K562 (cell line): ENCODE measurements around the gene NRXN2. TPM values are rescaled to one million over a fixed set of nuclear protein-coding genes. Genes with fewer than 3 reads are reported as not detected.
A peak's percentile ranks its signal among the peaks of the same experiment; 100 is the strongest.

Experiments
- ATF1 ChIP-seq, 2 experiments: fragments of 450-650 bp in 1 of 2; IDR thresholded peaks; 2 replicates each; pipeline ENCODE4 v1.6.1; 2016; ENCODE audit warnings: missing compliant biosample characterization in 1 of 2, missing genetic modification characterization in 1 of 2
- CBFA2T2 ChIP-seq: fragments of 450-650 bp; conservative IDR thresholded peaks from 2 replicates; pipeline ENCODE4 v1.6.1; 2017; ENCODE audit warnings: mild to moderate bottlenecking
- CTBP1 ChIP-seq: fragments of 450-650 bp; IDR thresholded peaks from 2 replicates; pipeline ENCODE4 v1.6.1; 2016; ENCODE audit warnings: borderline replicate concordance
- HDAC2 ChIP-seq: fragments of 450-650 bp; IDR thresholded peaks from 2 replicates; pipeline ENCODE4 v1.6.1; 2016; ENCODE audit warnings: mild to moderate bottlenecking
- HDAC6 ChIP-seq: IDR thresholded peaks from 2 replicates; pipeline ENCODE4 v1.6.1; 2012; ENCODE audit warnings: low read depth, mild to moderate bottlenecking, control low read depth, inconsistent platforms, low read length, moderate library complexity
- JUN ChIP-seq, 2 experiments: sonication (generic) in 1 of 2; formaldehyde crosslinking in 1 of 2; IDR thresholded peaks; 2 replicates each; pipeline versions ENCODE4 v1.6.1 to v1.8.0; 2012 to 2022; ENCODE audit warnings: borderline replicate concordance in 2 of 2, mild to moderate bottlenecking in 2 of 2, improper control_type of control experiment in 1 of 2, low read depth in 1 of 2, low read length in 1 of 2, missing genetic modification reagents in 1 of 2
- JUND ChIP-seq, 2 experiments: IDR thresholded peaks; 2 replicates in 1 of 2; 3 replicates in 1 of 2; pipeline ENCODE4 v1.6.1; 2011; ENCODE audit warnings: borderline replicate concordance in 2 of 2, low read depth in 2 of 2, low read length in 2 of 2, improper control_type of control experiment in 1 of 2, missing biosample characterization in 1 of 2, missing genetic modification characterization in 1 of 2, missing genetic modification reagents in 1 of 2
- LEF1 ChIP-seq: fragments of 450-650 bp; IDR thresholded peaks from 2 replicates; pipeline ENCODE4 v1.6.1; 2016; ENCODE audit warnings: mild to moderate bottlenecking
- MAFG ChIP-seq: fragments of 450-650 bp; conservative IDR thresholded peaks from 2 replicates; pipeline ENCODE4 v1.6.1; 2016; ENCODE audit warnings: missing genetic modification characterization, missing compliant biosample characterization
- MYC ChIP-seq, 2 experiments: fragments of 250-450 bp in 1 of 2; sonication (Bioruptor Pico) in 1 of 2; IDR thresholded peaks; 2 replicates each; pipeline versions ENCODE4 v1.5.1 to v1.6.1; 2012 to 2021; ENCODE audit warnings: low read depth in 2 of 2, borderline replicate concordance in 1 of 2, improper control_type of control experiment in 1 of 2, low read length in 1 of 2, mild to moderate bottlenecking in 1 of 2, moderate library complexity in 1 of 2
- TEAD1 ChIP-seq, 2 experiments: fragments of 450-650 bp in 1 of 2; sonication (generic) in 1 of 2; formaldehyde crosslinking; IDR thresholded peaks; 2 replicates each; pipeline versions ENCODE4 v1.4.0 to v1.8.0; 2020 to 2022; ENCODE audit warnings: mild to moderate bottlenecking in 2 of 2, missing genetic modification reagents in 1 of 2
- TOE1 ChIP-seq, 2 experiments: fragments of 450-650 bp in 1 of 2; sonication (generic) in 1 of 2; formaldehyde crosslinking in 1 of 2; IDR thresholded peaks; 2 replicates each; pipeline versions ENCODE4 v1.7.1 to v1.8.0; 2016 to 2022; ENCODE audit warnings: borderline replicate concordance in 2 of 2, mild to moderate bottlenecking in 2 of 2, antibody characterized with exemption in 1 of 2, inconsistent platforms in 1 of 2, low read depth in 1 of 2, missing genetic modification reagents in 1 of 2, moderate library complexity in 1 of 2
- ZNF282 ChIP-seq: sonication (generic); formaldehyde crosslinking; IDR thresholded peaks from 2 replicates; pipeline ENCODE4 v1.8.1; 2023; ENCODE audit warnings: missing genetic modification reagents
- polyA plus RNA-seq, 8 experiments: library from polyadenylated mRNA; depleted of rRNA in 4 of 8; stranded (reverse) in 5 of 8; unstranded in 3 of 8; fragments of >200 nt; fragmentation: Nextera tagmentation in 2 of 8; fragmentation: Illumina TruSeq in 1 of 8; extraction: Ambion mirVana in 2 of 8; extraction: Trizol in 1 of 8; gene quantifications; 2 replicates each; pipeline versions ENCODE4 v1.2.1 to v1.2.3, GENCODE V29; 2011 to 2014; ENCODE audit warnings: inconsistent platforms in 1 of 8, missing spikeins in 1 of 8
- total RNA-seq, 7 experiments: library from RNA; depleted of rRNA in 6 of 7; stranded (reverse); fragments of >200 nt in 6 of 7; fragmentation: Illumina TruSeq in 2 of 7; extraction: Trizol in 2 of 7; gene quantifications; 2 replicates each; pipeline versions ENCODE4 v1.2.1 to v1.2.3, GENCODE V29; 2011 to 2021; ENCODE audit warnings: low replicate concordance in 1 of 7
- TF ChIP-seq, protein P1 (sequence below): fragments of 450-650 bp; IDR thresholded peaks from 2 replicates; pipeline ENCODE4 v1.6.1; 2016; ENCODE audit warnings: low read depth, mild to moderate bottlenecking, moderate library complexity
- TF ChIP-seq, protein P2 (sequence below): fragments of 250-450 bp; sonication (Bioruptor Pico); IDR thresholded peaks from 2 replicates; pipeline ENCODE4 v1.4.0; 2020; ENCODE audit warnings: mild to moderate bottlenecking, moderate library complexity
- TF ChIP-seq, protein P3 (sequence below), 2 experiments: fragments of 450-650 bp in 1 of 2; sonication (generic) in 1 of 2; formaldehyde crosslinking in 1 of 2; IDR thresholded peaks in 1 of 2; conservative IDR thresholded peaks in 1 of 2; 2 replicates each; pipeline versions ENCODE4 v1.6.1 to v1.8.1; 2016 to 2023; ENCODE audit warnings: mild to moderate bottlenecking in 2 of 2, moderate library complexity in 2 of 2, inconsistent platforms in 1 of 2, missing genetic modification reagents in 1 of 2
- TF ChIP-seq, protein P4 (sequence below), 2 experiments: fragments of 450-650 bp; conservative IDR thresholded peaks; 2 replicates each; pipeline ENCODE4 v1.6.1; 2017; ENCODE audit warnings: mild to moderate bottlenecking in 2 of 2, moderate library complexity in 2 of 2

Gene NRXN2
- total and polyA plus RNA-seq, 9 of the 15 experiments (the other 6 are each of a cell fraction or from before 2014, with no cell fraction given), result 0.07 to 0.47 (median 0.15) TPM; not detected in 4

DNA sequence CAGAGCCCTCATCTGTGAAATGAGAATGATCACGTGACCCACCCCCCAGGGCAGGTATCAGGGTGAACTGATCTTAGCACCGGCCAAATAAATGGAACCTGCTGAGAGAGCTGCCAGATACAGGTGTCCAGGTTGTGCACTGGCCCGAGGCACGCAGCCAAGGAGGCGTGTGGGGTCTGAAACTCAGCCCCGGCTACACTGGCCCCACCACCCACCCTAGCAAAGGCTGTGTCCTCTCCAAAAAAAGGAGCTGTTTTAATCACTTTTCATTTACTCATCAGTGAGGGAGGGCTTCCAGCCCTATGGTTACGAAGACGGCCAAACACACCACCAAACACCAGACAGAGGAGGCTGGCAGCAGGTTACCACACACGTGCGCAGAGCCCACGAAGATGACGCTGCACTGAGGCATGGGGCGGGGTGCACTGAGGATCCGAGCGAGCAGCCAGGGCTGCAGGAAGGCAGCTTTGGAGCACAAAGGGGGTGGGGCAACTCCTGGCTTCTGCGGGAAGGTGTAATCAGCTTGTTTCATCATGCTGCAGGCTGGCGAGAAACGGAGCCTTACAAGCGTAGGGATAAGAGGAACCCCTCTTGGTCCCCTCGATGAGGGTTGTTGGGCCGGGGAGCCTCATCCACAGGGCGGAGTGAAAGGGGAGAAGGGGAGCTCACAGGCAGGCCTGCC lies 151.4 kb downstream of the NRXN2 start (continued):
- TF ChIP-seq, protein P1, sequence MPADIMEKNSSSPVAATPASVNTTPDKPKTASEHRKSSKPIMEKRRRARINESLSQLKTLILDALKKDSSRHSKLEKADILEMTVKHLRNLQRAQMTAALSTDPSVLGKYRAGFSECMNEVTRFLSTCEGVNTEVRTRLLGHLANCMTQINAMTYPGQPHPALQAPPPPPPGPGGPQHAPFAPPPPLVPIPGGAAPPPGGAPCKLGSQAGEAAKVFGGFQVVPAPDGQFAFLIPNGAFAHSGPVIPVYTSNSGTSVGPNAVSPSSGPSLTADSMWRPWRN, result peak; percentile 12; the same call in 1 of the 2 replicates
- TF ChIP-seq HDAC2, result peak; percentile 64; the same call in 1 of the 2 replicates
- peak; percentile 58; the same call in 1 of the 2 replicates for TF ChIP-seq JUND (IDR thresholded peaks at IDR 0.05; ENCODE audit: borderline replicate concordance, low read depth, low read length)
- no peak for TF ChIP-seq JUND (tag; IDR thresholded peaks at IDR 0.05; ENCODE audit: borderline replicate concordance, low read depth, low read length)
- TF ChIP-seq MYC (IDR thresholded peaks at IDR 0.05; ENCODE audit: low read depth, low read length), result peak; percentile 68
- TF ChIP-seq MYC (CRISPR knock-in tag; IDR thresholded peaks at IDR 0.05; ENCODE audit: borderline replicate concordance, low read depth), result no peak
- TF ChIP-seq ZNF282 (CRISPR knock-in tag), result no peak
- no peak for TF ChIP-seq ATF1 (CRISPR knock-in tag; IDR thresholded peaks at IDR 0.05)
- TF ChIP-seq ATF1 (tag; IDR thresholded peaks at IDR 0.05), result peak; percentile 58
- TF ChIP-seq, protein P2, sequence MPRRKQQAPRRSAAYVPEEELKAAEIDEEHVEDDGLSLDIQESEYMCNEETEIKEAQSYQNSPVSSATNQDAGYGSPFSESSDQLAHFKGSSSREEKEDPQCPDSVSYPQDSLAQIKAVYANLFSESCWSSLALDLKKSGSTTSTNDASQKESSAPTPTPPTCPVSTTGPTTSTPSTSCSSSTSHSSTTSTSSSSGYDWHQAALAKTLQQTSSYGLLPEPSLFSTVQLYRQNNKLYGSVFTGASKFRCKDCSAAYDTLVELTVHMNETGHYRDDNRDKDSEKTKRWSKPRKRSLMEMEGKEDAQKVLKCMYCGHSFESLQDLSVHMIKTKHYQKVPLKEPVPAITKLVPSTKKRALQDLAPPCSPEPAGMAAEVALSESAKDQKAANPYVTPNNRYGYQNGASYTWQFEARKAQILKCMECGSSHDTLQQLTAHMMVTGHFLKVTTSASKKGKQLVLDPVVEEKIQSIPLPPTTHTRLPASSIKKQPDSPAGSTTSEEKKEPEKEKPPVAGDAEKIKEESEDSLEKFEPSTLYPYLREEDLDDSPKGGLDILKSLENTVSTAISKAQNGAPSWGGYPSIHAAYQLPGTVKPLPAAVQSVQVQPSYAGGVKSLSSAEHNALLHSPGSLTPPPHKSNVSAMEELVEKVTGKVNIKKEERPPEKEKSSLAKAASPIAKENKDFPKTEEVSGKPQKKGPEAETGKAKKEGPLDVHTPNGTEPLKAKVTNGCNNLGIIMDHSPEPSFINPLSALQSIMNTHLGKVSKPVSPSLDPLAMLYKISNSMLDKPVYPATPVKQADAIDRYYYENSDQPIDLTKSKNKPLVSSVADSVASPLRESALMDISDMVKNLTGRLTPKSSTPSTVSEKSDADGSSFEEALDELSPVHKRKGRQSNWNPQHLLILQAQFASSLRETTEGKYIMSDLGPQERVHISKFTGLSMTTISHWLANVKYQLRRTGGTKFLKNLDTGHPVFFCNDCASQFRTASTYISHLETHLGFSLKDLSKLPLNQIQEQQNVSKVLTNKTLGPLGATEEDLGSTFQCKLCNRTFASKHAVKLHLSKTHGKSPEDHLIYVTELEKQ (CRISPR knock-in tag), result no peak
- 0 out of 2 replicates have a peak, but pooled peaks have one; percentile 6 for TF ChIP-seq MAFG
- peak in 1 of 2 experiments; percentile 6; a peak in 1 of 4 replicates for TF ChIP-seq TEAD1 (CRISPR knock-in tag; IDR thresholded peaks at IDR 0.05)
- TF ChIP-seq, protein P3, sequence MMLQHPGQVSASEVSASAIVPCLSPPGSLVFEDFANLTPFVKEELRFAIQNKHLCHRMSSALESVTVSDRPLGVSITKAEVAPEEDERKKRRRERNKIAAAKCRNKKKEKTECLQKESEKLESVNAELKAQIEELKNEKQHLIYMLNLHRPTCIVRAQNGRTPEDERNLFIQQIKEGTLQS (IDR thresholded peaks at IDR 0.05), result peak; percentile 81
- TF ChIP-seq, protein P3 (CRISPR knock-in tag; conservative IDR thresholded peaks at IDR 0.05), result no peak
- TF ChIP-seq CTBP1, result peak; percentile 69; the same call in 1 of the 2 replicates
- TF ChIP-seq, protein P4, sequence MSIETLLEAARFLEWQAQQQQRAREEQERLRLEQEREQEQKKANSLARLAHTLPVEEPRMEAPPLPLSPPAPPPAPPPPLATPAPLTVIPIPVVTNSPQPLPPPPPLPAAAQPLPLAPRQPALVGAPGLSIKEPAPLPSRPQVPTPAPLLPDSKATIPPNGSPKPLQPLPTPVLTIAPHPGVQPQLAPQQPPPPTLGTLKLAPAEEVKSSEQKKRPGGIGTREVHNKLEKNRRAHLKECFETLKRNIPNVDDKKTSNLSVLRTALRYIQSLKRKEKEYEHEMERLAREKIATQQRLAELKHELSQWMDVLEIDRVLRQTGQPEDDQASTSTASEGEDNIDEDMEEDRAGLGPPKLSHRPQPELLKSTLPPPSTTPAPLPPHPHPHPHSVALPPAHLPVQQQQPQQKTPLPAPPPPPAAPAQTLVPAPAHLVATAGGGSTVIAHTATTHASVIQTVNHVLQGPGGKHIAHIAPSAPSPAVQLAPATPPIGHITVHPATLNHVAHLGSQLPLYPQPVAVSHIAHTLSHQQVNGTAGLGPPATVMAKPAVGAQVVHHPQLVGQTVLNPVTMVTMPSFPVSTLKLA (conservative IDR thresholded peaks at IDR 0.05), result no peak; a peak in 1 of 4 replicates
- TF ChIP-seq HDAC6, result no peak
- TF ChIP-seq LEF1, result peak; percentile 23; the same call in 1 of the 2 replicates
- TF ChIP-seq TOE1 (IDR thresholded peaks at IDR 0.05; ENCODE audit: borderline replicate concordance), result peak; percentile 95
- TF ChIP-seq TOE1 (CRISPR knock-in tag; IDR thresholded peaks at IDR 0.05; ENCODE audit: borderline replicate concordance, low read depth), result no peak
- TF ChIP-seq CBFA2T2, result peak; percentile 64
- TF ChIP-seq JUN (IDR thresholded peaks at IDR 0.05; ENCODE audit: borderline replicate concordance, low read depth, low read length), result 0 out of 2 replicates have a peak, but pooled peaks have one; percentile 11
- no peak for TF ChIP-seq JUN (CRISPR knock-in tag; IDR thresholded peaks at IDR 0.05; ENCODE audit: borderline replicate concordance)
